Measurements from ENCODE around the gene MROH2A.

Gene MROH2A

GRCh38 chr2:233882353-233882752 is 104.2 kb downstream of the MROH2A start:
- no peak for DNase-seq
- intact Hi-C loops (cut with DNase I; ENCODE audit: low total_unique reads) = no loop called here
- Histone ChIP-seq H3K27me3 (no peaks in the 10 kb centered on the region), H3K9me3 (peaks cover 0 to 18% (median 18%) of the 10 kb centered on the region in 3 donors), H3K27ac (no peak overlapping the region), H3K4me3 (no peak overlapping the region), H3K4me1 (no peaks in the 10 kb centered on the region), H3K36me3 (no peaks in the 10 kb centered on the region)
- no peak for TF ChIP-seq CTCF (IDR thresholded peaks at IDR 0.05)

Data from tibial artery (tissue), 4 donors.